GM12801 (cell line): Measurements from ENCODE around the gene GLI2.

Experiments
- TF ChIP-seq, protein P1 (sequence below): IDR thresholded peaks from one replicate; pipeline ENCODE4 v1.5.1; 2011; ENCODE audit warnings: control low read depth; ENCODE audit not compliant: insufficient read length; ENCODE audit errors: extremely low read depth

GLI2 gene

DNA sequence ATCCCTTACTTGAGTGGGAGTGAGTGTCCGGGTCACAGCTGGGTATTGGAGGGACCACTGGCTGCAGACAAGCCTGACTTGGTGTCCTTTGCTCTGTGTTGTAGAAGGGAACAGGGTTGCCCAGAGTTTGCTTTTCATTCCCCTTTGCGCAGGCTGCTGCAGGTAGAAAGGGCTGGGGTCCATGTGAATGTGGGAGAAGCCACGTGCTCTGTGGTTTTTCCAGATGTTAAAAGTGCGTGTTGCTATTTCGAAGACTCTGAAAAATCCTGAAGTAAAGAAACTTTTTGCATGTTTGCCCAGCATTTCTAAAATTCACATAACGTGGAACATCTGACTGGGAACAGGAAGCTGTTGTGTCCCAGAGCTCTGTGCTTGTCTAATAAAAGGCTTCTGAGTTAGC lies 28.8 kb downstream of the GLI2 start:
- TF ChIP-seq, protein P1, sequence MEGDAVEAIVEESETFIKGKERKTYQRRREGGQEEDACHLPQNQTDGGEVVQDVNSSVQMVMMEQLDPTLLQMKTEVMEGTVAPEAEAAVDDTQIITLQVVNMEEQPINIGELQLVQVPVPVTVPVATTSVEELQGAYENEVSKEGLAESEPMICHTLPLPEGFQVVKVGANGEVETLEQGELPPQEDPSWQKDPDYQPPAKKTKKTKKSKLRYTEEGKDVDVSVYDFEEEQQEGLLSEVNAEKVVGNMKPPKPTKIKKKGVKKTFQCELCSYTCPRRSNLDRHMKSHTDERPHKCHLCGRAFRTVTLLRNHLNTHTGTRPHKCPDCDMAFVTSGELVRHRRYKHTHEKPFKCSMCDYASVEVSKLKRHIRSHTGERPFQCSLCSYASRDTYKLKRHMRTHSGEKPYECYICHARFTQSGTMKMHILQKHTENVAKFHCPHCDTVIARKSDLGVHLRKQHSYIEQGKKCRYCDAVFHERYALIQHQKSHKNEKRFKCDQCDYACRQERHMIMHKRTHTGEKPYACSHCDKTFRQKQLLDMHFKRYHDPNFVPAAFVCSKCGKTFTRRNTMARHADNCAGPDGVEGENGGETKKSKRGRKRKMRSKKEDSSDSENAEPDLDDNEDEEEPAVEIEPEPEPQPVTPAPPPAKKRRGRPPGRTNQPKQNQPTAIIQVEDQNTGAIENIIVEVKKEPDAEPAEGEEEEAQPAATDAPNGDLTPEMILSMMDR: no peak

DNA sequence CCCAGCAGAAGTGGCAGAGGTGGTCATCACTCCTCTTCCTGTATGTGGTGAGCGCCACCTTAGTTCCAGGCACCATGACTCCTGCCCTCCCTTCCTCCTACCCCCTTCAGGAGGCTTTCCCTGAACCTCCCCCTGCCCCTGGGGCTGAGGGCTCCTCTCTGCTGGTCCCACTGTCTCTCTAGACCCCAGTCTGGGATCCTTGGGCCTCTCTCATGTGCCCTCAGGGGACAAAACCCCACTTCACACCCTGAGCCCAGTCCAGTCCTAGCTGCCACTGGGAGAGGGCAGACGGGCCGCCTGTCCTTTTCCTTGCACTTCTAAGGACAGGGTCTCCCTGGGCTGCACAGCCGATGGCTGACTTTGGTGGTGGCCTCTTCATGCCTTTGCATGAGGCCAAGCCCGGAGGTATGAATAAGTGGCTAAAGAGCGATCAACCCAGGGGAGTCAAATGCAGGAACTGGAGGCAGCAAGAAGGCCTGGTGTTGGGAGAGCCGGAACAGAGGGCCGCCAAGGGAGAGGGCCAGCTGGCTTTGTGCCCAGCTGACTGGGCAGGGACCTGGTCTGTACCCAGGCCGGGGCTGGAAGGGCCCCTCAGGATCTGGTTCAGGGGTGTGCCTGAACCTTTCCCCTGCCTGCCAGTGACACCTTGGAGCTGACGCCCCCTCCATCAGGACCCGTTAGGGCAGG lies 29.5 kb downstream of the GLI2 start:
- TF ChIP-seq, protein P1: no peak

DNA sequence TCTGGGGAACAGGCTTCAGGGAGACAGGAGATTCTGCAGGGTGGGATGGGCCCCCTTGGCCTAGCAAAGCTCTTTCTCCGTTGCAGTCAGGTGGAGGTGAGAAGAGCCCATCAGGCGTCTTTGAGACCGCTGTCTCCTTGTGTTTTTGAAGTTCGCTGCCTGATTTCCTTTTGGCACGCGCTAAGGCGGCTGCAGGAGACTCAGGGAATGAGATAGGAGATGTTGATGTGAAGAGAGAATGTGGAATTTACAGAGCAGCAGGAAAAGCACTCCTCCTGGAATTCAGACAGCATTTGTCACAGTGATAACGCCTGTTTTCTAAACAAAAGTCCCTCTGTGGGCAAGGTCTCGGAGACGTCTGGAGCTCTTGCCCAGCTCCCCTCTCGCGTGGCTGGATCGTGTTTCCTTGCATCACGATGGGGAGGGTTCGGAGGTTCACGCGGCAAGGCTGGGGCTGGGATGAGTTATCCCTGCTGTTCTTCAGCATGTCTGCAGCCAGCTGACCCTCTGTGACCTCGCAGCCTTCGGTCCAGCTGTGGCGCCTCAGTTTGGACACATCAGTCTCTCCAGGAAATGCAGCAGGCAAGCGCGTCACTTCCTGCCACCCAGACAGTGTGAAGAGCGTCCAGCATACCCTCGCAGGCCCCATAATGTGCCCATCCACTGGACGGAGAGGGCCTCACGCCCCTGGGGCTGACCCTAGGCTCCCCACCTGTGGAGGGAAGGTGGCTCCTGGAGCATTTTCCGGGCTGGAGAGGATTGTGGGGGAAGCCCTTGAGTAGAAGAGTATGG lies 30.2 kb downstream of the GLI2 start:
- TF ChIP-seq, protein P1: no peak

DNA sequence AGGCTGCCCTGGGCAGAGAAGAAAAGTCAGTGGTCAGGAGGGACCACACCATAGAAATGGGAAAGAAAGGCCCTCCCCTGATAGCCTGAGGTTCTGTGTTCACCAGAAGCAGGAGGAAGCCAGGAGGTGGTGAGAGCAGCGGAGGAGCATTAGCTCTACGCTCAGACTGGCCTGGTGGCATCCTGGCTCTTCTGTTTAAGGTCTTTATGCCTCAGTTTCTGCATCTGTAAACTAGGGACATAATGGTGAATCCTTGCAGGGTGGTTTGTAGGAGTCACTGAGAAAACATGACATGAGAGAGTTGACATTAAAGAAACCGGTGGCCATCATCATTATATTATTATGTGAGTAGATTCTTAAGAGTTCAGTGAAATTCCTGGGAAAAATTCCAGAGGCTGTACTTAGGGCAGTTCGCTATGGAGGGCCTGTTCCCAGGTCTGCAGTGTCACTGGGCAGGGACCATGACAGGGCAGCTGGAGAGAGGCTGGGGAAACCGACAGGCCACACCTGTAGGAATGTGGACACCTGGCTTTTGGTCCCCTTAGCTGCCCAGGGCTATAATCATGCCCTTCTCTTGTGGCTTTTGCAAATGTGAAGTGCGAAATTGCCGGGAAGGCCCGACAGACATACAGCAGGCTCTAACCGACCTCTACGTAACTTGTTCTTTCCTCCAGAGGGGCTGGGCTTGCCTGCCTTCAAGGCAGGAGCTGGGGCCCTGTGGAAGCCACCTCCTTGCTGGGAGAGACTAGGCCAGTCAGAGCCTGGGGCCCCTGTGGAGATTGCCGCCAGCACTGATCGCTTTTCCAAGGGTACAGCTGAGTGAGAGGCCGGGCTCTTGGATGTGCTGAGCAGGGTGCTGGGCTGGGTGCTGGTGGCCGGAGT lies 31.0 kb downstream of the GLI2 start:
- TF ChIP-seq, protein P1: no peak

DNA sequence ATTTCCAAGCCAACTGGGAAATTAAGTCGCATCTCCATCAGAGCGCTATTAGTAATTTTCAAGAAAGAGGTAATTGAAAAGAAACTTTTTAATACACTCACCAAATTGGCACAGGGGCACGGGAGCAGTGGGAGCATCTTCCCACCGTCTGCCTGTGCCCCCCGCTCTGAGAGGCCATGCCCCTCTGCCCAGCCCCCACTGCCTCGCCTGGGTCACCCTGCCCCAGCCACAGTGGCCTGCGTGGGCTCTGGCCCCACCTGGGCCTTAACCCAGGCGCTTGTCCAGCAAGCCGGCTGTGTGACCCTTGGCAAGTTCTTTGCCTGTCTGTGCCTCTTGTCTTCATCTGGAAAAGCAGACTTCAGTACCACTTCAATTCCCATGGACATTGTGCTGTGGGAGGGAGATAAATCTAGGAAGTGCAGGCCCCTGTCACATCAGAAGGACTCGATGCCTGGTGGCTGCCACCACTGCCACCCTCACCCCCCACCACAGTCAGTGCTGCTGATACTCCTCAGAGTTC lies 31.9 kb downstream of the GLI2 start:
- TF ChIP-seq, protein P1: no peak

DNA sequence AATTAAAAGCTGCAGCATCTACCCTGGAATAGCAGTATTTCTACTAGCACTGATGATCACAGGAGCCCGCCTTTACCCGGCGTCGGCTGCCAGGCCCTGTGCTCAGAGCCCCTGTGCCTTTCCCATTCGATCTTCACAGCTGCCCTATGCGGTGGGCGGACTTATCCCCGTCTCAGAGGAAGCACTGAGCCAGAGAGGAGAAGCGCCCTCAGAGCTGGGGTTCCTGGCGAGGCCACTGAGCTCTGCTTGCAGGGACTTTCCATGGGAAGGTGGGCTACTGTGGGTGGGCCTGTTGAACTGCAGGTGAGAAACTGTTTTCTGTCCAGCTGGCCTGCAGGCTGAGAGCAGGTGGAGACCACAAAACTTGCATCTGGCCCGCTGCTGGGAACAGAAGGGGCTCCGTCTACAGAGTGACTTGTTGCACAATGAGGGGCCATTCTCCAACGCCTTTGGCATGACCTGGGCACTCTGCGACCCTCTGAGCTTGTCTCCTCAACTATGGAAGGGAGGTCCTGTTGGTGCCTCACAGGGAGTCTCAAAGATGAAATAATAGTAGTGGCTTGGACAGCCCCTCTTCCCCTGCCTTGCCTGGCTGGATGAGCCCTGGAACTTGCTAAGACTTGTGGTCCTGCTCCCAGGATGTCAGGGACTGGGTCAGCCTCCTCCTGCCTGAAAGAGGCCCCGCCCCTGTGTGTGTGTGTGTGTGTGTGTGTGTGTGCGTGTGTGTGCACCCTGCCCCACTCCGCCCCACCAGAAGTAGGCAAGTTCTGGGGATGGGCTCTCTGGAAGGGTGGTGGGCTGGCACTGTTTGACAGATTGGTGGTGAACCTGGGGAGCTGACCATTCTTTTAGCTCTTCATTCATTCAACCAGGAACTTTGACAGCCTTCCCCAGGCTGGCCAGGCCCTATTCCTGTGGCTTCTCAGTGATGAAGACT lies 32.7 kb downstream of the GLI2 start:
- TF ChIP-seq, protein P1: no peak
